Neuronal stem cell (in vitro differentiated cells): ENCODE measurements around the gene XYLT1.

Experiments used
- DNase-seq: peaks from one replicate; pipeline ENCODE4 v3.0.0-alpha.2; 2013; ENCODE audit warnings: low spot score
- H2AFZ ChIP-seq: one replicate; pipeline ENCODE4 v1.6.1; 2013; ENCODE audit warnings: mild to moderate bottlenecking, low read length, inconsistent platforms
- H2AK5ac ChIP-seq: 2 replicates; pipeline ENCODE4 v1.6.1; 2013; ENCODE audit warnings: low read depth, mild to moderate bottlenecking, inconsistent platforms, low read length, moderate library complexity, mixed read lengths
- H2BK120ac ChIP-seq: 2 replicates; pipeline ENCODE4 v1.6.1; 2013; ENCODE audit warnings: low read depth, mild to moderate bottlenecking, inconsistent platforms, low read length, moderate library complexity, mixed read lengths
- H2BK12ac ChIP-seq: one replicate; pipeline ENCODE4 v1.6.1; 2013; ENCODE audit warnings: low read length, inconsistent platforms
- H2BK15ac ChIP-seq: 2 replicates; pipeline ENCODE4 v1.6.1; 2013; ENCODE audit warnings: mild to moderate bottlenecking, low read length, inconsistent platforms, mixed read lengths
- H2BK5ac ChIP-seq: one replicate; pipeline ENCODE4 v1.6.1; 2013; ENCODE audit warnings: inconsistent platforms, mild to moderate bottlenecking, low read length, moderate library complexity
- H3K14ac ChIP-seq: one replicate; pipeline ENCODE4 v1.6.1; 2013; ENCODE audit warnings: low read length, inconsistent platforms
- H3K18ac ChIP-seq: 2 replicates; pipeline ENCODE4 v1.6.1; 2013; ENCODE audit warnings: low read length, inconsistent platforms
- H3K23ac ChIP-seq: 2 replicates; pipeline ENCODE4 v1.6.1; 2013; ENCODE audit warnings: low read depth, mild to moderate bottlenecking, mixed read lengths, low read length, inconsistent platforms; ENCODE audit not compliant: poor library complexity
- H3K27ac ChIP-seq: replicated peaks from 3 replicates; pipeline ENCODE4 v1.5.1; 2013; ENCODE audit warnings: low read length, inconsistent platforms
- H3K27me3 ChIP-seq, 3 experiments: 2 replicates each; pipeline ENCODE4 v1.6.1; 2013; ENCODE audit warnings: low read length in 3 of 3, mild to moderate bottlenecking in 2 of 3, inconsistent platforms in 1 of 3, low read depth in 1 of 3, mixed read lengths in 1 of 3, moderate library complexity in 1 of 3; ENCODE audit not compliant: control insufficient read depth in 3 of 3, insufficient read depth in 3 of 3
- H3K36me3 ChIP-seq, 2 donors: replicated peaks in 1 of 2; 2 replicates each; pipeline ENCODE4 v1.6.1; 2013; ENCODE audit warnings: low read length in 2 of 2; ENCODE audit not compliant: control insufficient read depth in 2 of 2, insufficient read depth in 2 of 2
- H3K4ac ChIP-seq: 2 replicates; pipeline ENCODE4 v1.6.1; 2013; ENCODE audit warnings: inconsistent platforms, mild to moderate bottlenecking, low read length, moderate library complexity
- H3K4me1 ChIP-seq, 2 donors: 1 replicate in 1 of 2; 2 replicates in 1 of 2; pipeline ENCODE4 v1.6.1; 2013; ENCODE audit warnings: low read length in 2 of 2, low read depth in 1 of 2; ENCODE audit not compliant: control insufficient read depth in 2 of 2, insufficient read depth in 1 of 2
- H3K4me2 ChIP-seq: one replicate; pipeline ENCODE4 v1.6.1; 2013; ENCODE audit warnings: mild to moderate bottlenecking, low read length, inconsistent platforms; ENCODE audit not compliant: insufficient read depth, poor library complexity, severe bottlenecking
- H3K4me3 ChIP-seq, 2 donors: 2 replicates each; pipeline ENCODE4 v1.5.1; 2013; ENCODE audit warnings: low read length in 2 of 2, mild to moderate bottlenecking in 2 of 2, inconsistent platforms in 1 of 2, moderate library complexity in 1 of 2
- H3K79me1 ChIP-seq: one replicate; pipeline ENCODE4 v1.6.1; 2013; ENCODE audit warnings: low read depth, mild to moderate bottlenecking, inconsistent platforms, low read length, moderate library complexity
- H3K9ac ChIP-seq: one replicate; pipeline ENCODE4 v1.6.1; 2013; ENCODE audit warnings: mild to moderate bottlenecking, low read depth, low read length, inconsistent platforms; ENCODE audit not compliant: poor library complexity
- H3K9me3 ChIP-seq, 2 donors: replicated peaks in 1 of 2; 2 replicates each; pipeline versions ENCODE3 to v1.6.1; 2013; ENCODE audit warnings: low read length in 2 of 2, mild to moderate bottlenecking in 2 of 2, inconsistent platforms in 1 of 2, low read depth in 1 of 2, mixed read lengths in 1 of 2, moderate library complexity in 1 of 2; ENCODE audit not compliant: control insufficient read depth in 2 of 2, insufficient read depth in 1 of 2
- H4K8ac ChIP-seq: one replicate; pipeline ENCODE4 v1.6.1; 2013; ENCODE audit warnings: low read depth, mild to moderate bottlenecking, inconsistent platforms, low read length, moderate library complexity
- H4K91ac ChIP-seq: one replicate; pipeline ENCODE4 v1.6.1; 2013; ENCODE audit warnings: low read length, low read depth, mild to moderate bottlenecking, inconsistent platforms; ENCODE audit not compliant: poor library complexity
- WGBS, 2 donors: extraction: QIAGEN DNeasy Blood & Tissue Kit; methylation state at CpG; one replicate each; pipeline ENCODE4 v1.1.7; 2013; ENCODE audit warnings: missing lambda C conversion rate in 2 of 2, mixed read lengths in 1 of 2; ENCODE audit not compliant: insufficient read length in 2 of 2, insufficient replicate concordance in 1 of 2; ENCODE audit errors: extremely low coverage in 2 of 2; 5-methylcytosine and 5-hydroxymethylcytosine counted together

Gene XYLT1

DNA sequence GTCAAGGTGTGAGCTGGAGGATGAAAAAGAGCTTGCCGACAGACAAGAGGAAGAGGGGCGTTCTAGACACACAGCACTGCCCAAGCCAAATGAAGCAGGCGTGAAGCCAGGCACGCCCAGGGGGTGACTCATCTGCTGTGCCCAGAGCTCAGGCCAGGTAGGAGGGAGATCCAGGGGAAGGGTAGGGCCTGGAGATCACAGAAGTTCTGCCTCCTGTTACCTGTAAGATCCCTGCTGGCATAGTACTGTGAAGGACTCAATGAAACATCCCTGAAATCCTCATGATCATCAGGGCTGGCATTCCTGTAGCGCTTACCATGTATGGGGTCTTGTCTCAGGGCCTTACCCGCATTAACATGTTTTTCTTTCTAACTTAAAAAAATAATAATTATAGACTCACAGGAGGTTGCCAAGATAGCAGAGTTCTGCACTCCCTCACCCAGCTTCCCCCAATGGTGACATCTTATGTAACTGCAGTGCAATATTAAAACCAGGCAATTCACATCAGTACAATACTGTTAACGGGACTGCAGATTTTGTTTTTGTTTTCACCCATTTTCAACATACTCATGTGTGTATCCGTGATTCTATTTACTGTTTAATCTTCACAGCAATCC is 158.6 kb downstream of the XYLT1 start:
- H3K27ac ChIP-seq, result no peak overlapping the region
- H2BK15ac ChIP-seq, result no peak overlapping the region
- H3K4me3 ChIP-seq, result no peak overlapping the region
- no peak overlapping the region for H3K4ac ChIP-seq
- no CpG with 5 or more reads among the region's 8 CpGs for WGBS, 2 donors
- H2BK5ac ChIP-seq, result no peak overlapping the region
- no peaks in the 10 kb centered on the region for H3K9me3 ChIP-seq
- no peak overlapping the region for H3K9ac ChIP-seq
- H3K4me1 ChIP-seq, result peaks cover 11 to 15% of the 10 kb centered on the region in 2 donors
- no peak overlapping the region for H4K8ac ChIP-seq
- H3K23ac ChIP-seq, result no peak overlapping the region
- no peak overlapping the region for H2BK120ac ChIP-seq
- H3K4me2 ChIP-seq, result no peak overlapping the region
- H2AFZ ChIP-seq, result no peak overlapping the region
- H3K14ac ChIP-seq, result no peak overlapping the region
- H3K18ac ChIP-seq, result peak overlapping the region; percentile 40
- H3K27me3 ChIP-seq, result no peaks in the 10 kb centered on the region
- H3K36me3 ChIP-seq, result no peaks in the 10 kb centered on the region
- DNase-seq, result no peak
- no peaks in the 10 kb centered on the region for H3K79me1 ChIP-seq
- no peak overlapping the region for H4K91ac ChIP-seq
- no peak overlapping the region for H2AK5ac ChIP-seq
- H2BK12ac ChIP-seq, result no peak overlapping the region

DNA sequence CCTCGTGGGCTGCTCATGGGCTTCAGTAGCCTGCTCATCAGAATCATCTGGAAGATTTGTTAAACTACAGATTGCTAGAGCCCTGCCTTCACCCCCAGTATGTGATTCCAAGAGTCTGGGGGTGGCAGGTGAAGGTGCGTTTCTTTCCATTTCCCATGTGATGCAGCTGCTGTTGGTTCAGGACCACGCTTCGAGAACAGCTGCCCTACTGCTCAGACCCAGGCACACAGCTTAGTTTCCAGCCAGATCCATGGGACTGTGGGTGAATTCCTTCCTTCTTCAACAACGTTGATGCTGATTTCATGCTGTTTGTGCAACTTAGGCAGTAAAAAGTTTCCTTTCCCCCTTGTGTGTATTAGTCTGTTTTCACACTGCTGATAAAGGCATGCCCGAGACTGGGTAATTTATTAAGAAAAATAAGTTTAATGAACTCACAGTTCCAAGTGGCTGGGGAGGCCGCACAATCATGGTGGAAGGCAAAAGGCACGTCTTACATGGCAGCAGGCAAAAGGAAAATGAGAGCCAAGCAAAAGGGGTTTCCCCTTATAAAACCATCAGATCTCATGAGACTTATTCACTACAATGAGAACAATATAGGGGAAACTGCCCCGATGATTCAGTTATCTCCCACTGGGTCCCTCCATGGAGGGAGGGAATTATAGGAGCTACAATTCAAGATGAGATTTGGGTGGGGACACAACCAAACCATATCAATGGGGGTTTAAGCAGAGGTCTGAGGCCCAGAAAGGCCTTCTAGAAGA is 159.2 kb downstream of the XYLT1 start:
- WGBS, 2 donors, result no CpG with 5 or more reads among the region's 9 CpGs
- H3K4me2 ChIP-seq, result no peak overlapping the region
- H2BK5ac ChIP-seq, result no peak overlapping the region
- no peak overlapping the region for H3K4me3 ChIP-seq
- no peaks in the 10 kb centered on the region for H3K9me3 ChIP-seq
- H2AFZ ChIP-seq, result no peak overlapping the region
- peaks cover 11 to 18% of the 10 kb centered on the region in 2 donors for H3K4me1 ChIP-seq
- no peak overlapping the region for H3K27ac ChIP-seq
- H4K8ac ChIP-seq, result no peak overlapping the region
- no peak overlapping the region for H2AK5ac ChIP-seq
- H3K27me3 ChIP-seq, result no peaks in the 10 kb centered on the region
- no peak overlapping the region for H3K9ac ChIP-seq
- no peak overlapping the region for H2BK12ac ChIP-seq
- no peak overlapping the region for H2BK15ac ChIP-seq
- no peaks in the 10 kb centered on the region for H3K36me3 ChIP-seq
- no peak overlapping the region for H3K4ac ChIP-seq
- H2BK120ac ChIP-seq, result no peak overlapping the region
- no peak overlapping the region for H3K23ac ChIP-seq
- DNase-seq, result no peak
- no peaks in the 10 kb centered on the region for H3K79me1 ChIP-seq
- H3K18ac ChIP-seq, result no peak overlapping the region
- H3K14ac ChIP-seq, result no peak overlapping the region
- H4K91ac ChIP-seq, result no peak overlapping the region

DNA sequence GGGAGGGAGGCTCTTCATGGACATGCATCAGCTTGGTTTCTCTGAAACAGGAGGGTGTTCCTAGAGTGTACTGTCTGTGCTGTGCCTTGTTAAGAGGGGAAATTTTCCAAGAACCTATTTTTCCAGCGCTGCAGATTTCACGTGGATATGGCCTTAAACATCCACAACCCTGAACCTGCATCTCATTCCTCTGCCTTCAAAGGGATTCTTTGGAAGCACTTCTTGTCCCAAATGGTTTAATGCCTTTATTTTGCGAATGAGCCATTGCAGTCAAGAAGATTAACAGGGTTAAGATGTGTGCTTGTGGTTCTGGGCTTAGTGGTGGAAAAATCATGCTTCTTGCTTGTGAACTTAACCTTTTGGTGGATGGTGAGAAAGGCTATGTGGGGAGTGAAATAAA is 161.2 kb downstream of the XYLT1 start:
- no peak overlapping the region for H3K27ac ChIP-seq
- H3K36me3 ChIP-seq, result no peaks in the 10 kb centered on the region
- H3K4ac ChIP-seq, result no peak overlapping the region
- H3K14ac ChIP-seq, result no peak overlapping the region
- DNase-seq, result no peak
- H3K9ac ChIP-seq, result no peak overlapping the region
- H2BK12ac ChIP-seq, result no peak overlapping the region
- no peak overlapping the region for H2BK5ac ChIP-seq
- H3K79me1 ChIP-seq, result no peaks in the 10 kb centered on the region
- H3K27me3 ChIP-seq, result no peaks in the 10 kb centered on the region
- no peak overlapping the region for H2AK5ac ChIP-seq
- no peak overlapping the region for H4K91ac ChIP-seq
- H3K18ac ChIP-seq, result no peak overlapping the region
- H3K4me2 ChIP-seq, result no peak overlapping the region
- no peak overlapping the region for H3K4me3 ChIP-seq
- no peak overlapping the region for H3K23ac ChIP-seq
- no peak overlapping the region for H2BK15ac ChIP-seq
- no peak overlapping the region for H2BK120ac ChIP-seq
- WGBS, 2 donors, result no CpG with 5 or more reads among the region's 3 CpGs
- H2AFZ ChIP-seq, result no peak overlapping the region
- H3K9me3 ChIP-seq, result no peaks in the 10 kb centered on the region
- H3K4me1 ChIP-seq, result peaks cover 14 to 22% of the 10 kb centered on the region in 2 donors
- no peak overlapping the region for H4K8ac ChIP-seq

DNA sequence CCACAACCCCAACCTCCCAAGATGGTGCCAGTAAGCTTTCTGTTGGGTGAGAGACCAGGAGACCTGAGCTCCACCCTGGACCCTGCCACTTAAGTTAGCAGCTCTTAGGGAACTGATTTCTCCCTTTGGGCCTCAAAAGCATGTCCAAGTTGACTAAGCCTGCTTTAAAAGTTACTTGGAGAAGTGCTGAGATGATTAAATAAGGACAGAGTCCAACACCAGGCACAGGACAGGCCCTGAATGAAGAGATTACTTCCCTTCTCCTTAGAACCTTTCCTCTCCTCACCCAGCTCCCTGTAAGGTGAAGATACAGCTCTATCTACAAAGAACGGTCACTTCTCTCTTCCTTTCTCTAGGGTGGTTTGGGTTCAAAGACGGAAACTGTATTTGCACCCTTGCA is 162.6 kb downstream of the XYLT1 start:
- H2AFZ ChIP-seq, result no peak overlapping the region
- no peak overlapping the region for H3K4me2 ChIP-seq
- H3K27ac ChIP-seq, result no peak overlapping the region
- H3K4me1 ChIP-seq, result peaks cover 14 to 17% of the 10 kb centered on the region in 2 donors
- no peak overlapping the region for H2BK15ac ChIP-seq
- no peaks in the 10 kb centered on the region for H3K79me1 ChIP-seq
- H3K9me3 ChIP-seq, result no peaks in the 10 kb centered on the region
- no peak overlapping the region for H4K8ac ChIP-seq
- no CpG with 5 or more reads among the region's 2 CpGs for WGBS, 2 donors
- H2BK5ac ChIP-seq, result no peak overlapping the region
- no peak overlapping the region for H3K23ac ChIP-seq
- no peaks in the 10 kb centered on the region for H3K36me3 ChIP-seq
- DNase-seq, result no peak
- no peak overlapping the region for H3K9ac ChIP-seq
- H3K4me3 ChIP-seq, result no peak overlapping the region
- H4K91ac ChIP-seq, result no peak overlapping the region
- H3K14ac ChIP-seq, result no peak overlapping the region
- H2AK5ac ChIP-seq, result no peak overlapping the region
- no peak overlapping the region for H3K4ac ChIP-seq
- no peak overlapping the region for H3K18ac ChIP-seq
- no peak overlapping the region for H2BK12ac ChIP-seq
- no peak overlapping the region for H2BK120ac ChIP-seq
- no peaks in the 10 kb centered on the region for H3K27me3 ChIP-seq
